GM21717 (cell line): ENCODE results near the gene SCRN3.

Experiments used
- ATAC-seq: cut with Tn5 transposase; IDR thresholded peaks from one replicate; pipeline ENCODE4 v1.9.1; 2021; ENCODE audit warnings: mild to moderate bottlenecking, moderate library complexity; ENCODE audit not compliant: unreplicated experiment

Gene SCRN3

DNA sequence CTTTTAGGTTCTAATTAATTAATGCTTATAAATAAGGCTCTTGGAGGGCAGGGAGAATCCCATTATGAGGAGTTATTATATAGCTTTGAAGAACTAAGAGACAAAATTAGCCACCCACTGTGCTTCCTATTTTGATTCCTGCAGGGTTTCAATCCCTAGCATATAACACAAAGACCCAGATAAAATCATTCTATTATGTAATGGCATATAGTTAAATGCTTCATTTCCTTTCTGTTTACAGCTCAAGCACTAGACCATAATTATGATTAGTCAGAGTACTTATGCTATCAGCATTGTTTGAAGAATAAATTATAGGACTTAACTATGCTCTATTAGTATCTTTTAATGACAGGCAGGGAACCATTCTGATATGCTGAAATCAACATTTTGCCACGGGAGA lies 82.2 kb downstream of the SCRN3 start:
- ATAC-seq, result no peak
